GM21737 (cell line): ENCODE results near the gene SCLT1.
A peak's percentile ranks its signal among the peaks of the same experiment; 100 is the strongest.

Experiments
- ATAC-seq: cut with Tn5 transposase; IDR thresholded peaks from one replicate; pipeline ENCODE4 v1.9.1; 2021; ENCODE audit warnings: mild to moderate bottlenecking, moderate library complexity; ENCODE audit not compliant: unreplicated experiment

The SCLT1 gene

DNA sequence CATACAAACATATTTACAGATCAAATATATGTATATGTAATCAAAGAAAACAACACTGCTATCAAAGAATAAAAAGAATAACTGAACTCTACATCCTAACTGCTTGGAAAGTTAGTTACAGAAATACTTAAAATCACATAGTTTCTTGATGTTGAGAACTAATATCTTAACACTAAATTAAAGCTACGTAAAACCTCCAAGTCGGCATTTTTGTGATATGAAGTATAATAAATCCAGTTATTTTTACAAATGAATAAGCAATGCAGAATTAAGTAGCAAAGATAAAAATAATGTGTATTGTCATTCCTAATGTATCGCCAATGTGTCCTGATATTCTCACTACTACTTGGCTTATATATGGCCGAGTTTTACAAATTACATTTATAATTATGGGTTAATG, 215.4 kb downstream of the SCLT1 start:
- ATAC-seq: no peak

- ATAC-seq: no peak
These were observed 217.1 kb downstream of the SCLT1 start for GRCh38 chr4:128876200-128876599.

DNA sequence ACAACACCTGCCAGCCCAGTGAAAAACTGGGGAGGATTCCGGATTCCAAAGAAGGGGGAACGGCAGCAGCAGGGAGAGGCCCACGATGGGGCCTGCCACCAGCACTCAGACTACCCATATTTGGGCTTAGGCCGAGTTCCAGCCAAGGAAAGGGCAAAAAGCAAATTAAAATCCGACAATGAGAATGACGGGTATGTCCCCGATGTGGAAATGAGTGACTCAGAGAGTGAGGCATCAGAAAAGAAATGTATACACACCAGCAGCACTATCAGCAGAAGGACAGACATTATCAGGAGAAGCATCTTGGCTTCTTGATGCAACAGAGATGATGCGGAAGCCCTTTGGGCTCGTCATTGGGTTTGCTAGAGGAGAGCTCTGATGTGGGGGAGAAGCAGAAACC, 221.4 kb downstream of the SCLT1 start:
- no peak for ATAC-seq

DNA sequence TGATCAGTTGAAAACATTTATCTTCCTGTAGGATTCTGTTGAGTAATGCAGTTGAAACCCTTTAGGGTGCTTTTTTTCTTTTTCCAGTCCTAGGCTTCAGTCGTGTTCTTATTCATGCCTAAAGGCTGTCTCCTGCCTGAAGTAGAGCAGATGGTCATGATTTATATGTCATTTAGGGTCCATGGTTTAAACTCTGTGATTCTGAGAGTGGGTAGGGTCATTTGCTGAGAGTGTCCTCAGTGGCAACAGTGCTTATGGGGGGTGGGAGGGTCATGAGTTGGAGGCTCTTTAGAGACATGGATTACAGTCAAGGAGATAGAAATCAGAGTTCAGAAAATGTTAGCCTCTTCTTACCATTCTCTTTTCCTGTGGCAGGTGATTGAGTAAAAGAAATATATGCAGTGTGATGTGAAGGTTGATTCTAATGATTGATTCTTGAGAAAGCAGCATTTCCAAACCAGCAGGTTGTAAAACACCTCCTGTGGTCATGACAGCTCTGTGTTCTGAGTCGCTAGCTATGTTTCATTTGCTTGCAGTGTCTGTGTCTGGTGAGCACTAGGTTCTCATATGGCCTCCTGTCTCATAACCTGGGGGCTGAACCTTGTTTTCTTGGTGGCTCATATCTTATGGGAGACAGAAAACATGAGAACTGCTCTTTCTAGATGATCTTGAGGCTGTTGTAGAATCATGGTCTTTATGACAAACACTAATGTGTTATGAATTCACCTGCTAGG, 223.4 kb downstream of the SCLT1 start:
- ATAC-seq: no peak

- no peak for ATAC-seq
These were observed 224.6 kb downstream of the SCLT1 start for GRCh38 chr4:128868758-128869157.

DNA sequence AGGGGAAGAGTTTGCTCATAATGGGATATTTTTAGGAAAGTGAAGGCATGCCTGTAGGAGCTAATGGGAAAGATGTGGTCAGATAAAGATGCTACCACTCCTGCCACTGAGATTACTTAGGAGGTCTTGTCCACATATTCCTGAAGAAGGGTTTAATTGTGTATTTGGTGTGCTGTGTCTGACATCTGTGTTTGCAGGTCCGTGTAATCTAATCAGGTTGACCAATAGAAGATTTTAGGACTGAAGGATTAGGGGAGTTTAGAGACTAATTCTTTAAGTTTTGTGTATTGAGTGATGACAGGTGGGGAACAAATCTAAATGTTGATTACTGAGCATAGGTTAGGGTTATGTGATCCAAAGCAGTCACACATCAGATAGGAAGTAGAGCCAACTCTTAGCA, 226.6 kb downstream of the SCLT1 start:
- ATAC-seq: no peak

DNA sequence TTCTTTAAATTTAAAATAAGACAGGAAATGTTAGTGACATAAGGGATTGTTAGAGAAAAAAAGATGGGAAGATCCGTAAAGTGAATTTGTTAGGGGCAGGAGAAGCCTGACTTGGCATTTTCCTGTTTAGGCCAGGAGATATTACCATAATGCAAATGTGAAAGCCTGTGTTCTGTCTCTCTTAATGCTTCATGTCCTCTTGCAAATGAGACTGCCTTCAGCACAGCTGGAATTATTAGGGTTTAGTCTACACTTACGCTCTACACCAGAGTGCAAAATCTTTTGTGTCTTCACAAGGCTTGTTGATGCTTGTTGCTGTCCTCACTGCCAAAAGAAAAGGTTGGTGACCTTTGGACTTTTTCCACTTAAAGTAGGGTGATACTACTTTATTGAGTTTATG, 227.1 kb downstream of the SCLT1 start:
- no peak for ATAC-seq

GRCh38 chr4:128865132-128865531, 228.2 kb downstream of the SCLT1 start:
- no peak for ATAC-seq

DNA sequence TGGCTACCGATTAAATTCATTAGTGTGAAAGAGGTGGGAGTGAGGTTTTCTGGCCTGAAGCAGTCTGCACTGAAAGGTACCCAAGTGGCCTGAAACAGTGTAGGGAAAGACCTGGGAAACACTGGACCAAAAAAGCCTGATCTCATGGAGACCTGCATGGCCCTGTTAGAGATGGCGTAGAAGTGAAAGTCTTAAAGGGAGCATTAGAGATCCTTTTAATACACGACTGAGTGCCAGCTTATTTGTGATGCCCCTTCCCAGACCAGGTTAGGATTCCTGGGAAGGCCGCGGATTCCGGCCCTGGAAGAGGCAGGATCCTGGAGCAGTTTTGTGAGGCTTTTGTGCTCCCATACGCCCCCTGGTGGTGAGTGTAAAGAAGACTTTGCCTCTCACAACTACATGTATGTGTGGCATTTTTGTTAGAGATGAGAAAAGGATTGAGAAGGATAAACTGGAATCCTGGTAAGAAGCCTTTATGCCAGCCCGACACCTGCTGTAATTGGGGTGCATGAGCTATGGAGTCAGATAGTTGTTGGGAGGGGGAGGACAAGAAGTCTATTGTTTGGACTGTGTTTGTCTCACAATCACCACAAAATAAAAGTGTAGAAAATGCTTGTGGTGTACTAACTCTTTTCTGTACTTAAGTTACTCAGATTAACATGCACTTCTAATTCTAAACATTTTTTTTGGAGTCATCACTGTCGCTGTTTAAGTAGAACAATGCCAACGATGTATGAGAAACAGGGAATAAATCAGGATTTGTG, 229.8 kb downstream of the SCLT1 start:
- no peak for ATAC-seq

- peak; percentile 48 for ATAC-seq
These were observed 230.6 kb downstream of the SCLT1 start for GRCh38 chr4:128862608-128863311.

DNA sequence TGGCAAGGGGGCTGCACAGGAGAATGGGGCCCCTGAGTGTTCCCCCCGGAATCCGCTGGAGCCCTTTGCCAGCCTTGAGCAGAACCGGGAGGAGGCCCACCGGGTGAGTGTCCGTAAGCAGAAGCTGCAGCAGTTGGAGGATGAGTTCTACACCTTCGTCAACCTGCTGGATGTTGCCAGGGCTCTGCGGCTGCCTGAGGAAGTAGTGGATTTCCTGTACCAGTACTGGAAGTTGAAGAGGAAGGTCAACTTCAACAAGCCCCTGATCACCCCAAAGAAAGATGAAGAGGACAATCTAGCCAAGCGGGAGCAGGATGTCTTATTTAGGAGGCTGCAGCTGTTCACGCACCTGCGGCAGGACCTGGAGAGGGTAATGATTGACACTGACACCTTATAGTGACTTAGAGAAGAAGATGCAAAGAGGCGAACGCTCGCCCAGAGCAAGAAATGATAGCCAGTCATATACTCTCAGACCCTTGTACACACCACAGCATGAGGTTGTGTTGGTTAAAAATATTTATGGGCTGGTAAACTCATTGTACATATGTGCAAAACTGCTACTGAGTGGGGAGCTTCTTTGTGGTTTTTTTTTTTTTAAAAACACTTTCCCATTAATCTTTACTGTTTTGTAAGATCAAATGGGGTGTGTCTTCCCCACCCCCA, 231.4 kb downstream of the SCLT1 start:
- ATAC-seq: peak; percentile 18

DNA sequence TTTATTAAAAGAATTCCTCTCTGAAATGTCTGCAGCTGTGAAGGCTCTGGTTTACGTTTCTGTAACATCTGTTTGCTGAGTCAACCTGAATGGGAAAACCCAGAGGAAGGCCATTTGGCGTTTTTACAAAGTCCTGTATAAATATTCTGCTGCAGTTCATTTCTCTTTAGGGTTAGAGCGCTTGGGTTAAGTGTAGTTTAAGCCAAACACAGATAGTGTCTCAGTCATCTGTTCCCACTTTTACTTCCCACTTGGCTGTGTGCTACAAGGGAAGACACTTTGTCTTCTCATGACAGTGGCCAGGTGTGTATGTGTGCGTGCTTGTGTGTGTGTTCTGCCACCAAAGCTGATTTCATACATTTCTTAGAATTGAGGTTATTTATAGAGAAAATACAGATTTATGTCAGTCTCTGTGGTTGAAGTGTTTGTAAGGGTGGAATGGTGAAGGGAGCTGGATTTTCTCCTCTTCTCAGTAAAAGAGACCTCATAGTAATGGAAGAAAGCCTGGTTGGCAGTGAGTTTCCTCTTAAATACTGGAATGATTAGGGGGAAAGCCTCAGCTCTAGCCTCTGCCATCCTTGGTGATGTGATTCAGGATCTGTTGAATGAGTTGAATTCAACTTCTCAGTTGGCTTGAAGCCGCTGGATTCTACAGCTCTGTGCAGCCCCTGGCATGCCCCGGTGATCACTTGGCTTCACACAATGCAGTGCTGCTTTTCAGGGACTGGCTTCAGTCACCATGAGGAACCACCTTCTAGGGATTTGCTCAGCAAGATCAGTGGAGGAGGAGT, 233.3 kb downstream of the SCLT1 start:
- no peak for ATAC-seq

- ATAC-seq: no peak
These were observed 234.3 kb downstream of the SCLT1 start for GRCh38 chr4:128858879-128859671.

- no peak for ATAC-seq
These were observed 237.1 kb downstream of the SCLT1 start for GRCh38 chr4:128856246-128856645.

GRCh38 chr4:128855621-128856020, 237.7 kb downstream of the SCLT1 start:
- no peak for ATAC-seq

- ATAC-seq: peak; percentile 71
These were observed 238.9 kb downstream of the SCLT1 start for GRCh38 chr4:128854433-128854832.

- no peak for ATAC-seq
These were observed 239.6 kb downstream of the SCLT1 start for GRCh38 chr4:128853741-128854140.

DNA sequence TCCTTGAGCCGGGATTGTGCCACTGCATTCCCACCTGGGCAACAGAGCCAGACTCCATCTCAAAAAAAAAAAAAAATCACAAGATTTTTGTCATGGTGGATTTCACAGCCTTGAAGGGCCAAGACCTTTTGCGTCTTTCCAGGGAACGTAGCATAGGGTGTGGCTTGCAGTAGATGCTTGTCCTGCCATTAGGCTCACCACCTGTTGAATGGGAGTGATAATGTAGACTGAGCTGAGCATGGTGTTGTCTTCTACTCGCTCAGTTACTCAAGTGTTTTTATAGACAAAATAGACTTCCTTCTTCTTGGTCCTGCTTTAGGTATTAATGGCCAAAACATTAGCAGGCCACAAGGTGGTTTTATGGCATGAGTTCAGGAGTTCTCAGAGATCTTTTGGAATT, 243.1 kb downstream of the SCLT1 start:
- ATAC-seq: no peak

DNA sequence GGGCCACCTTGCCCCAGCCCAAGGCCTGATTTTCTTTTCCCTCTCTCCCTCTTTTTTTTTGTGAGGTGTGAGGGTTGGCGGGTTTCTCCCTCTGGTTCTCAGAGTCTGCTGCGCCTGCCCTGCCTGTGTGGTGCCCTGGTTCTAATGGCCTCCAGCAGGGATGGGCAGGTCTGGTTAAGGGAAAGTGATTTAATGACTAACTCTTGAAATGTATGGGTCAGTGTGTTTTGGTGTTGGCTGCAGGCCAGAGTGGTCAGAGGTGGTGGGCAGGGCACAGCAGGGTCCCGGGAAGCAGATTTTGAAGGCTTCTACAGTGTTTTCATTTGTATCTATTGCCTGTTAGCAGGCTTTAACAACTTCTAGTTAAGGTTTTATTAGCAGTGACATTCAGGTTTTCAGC, 244.9 kb downstream of the SCLT1 start:
- no peak for ATAC-seq
